ENCODE measurements around the gene RASA1. TPM values are rescaled to one million over a fixed set of nuclear protein-coding genes. Genes with fewer than 3 reads are reported as not detected.

The RASA1 gene
- total RNA-seq = 10 to 100 TPM; 13.5 to 21.9 (median 18.2) TPM
- polyA plus RNA-seq = 10 to 100 TPM in 1 of 2 donors, 1 to 10 TPM in 1; 5.7 to 15.2 TPM
- long read RNA-seq, donor 1, transcript RASA1-201 (25 exons, 3,752 nt) = major isoform, 12 of 19 reads
- long read RNA-seq, donor 1, partial matches to known transcripts = 4 of 19 reads
- long read RNA-seq, donor 1, other reads (novel, unspliced or antisense) = 3 of 19 reads
- long read RNA-seq, donor 2, partial matches to known transcripts = 2 of 7 reads
- long read RNA-seq, donor 2, other reads (novel, unspliced or antisense) = 1 of 7 reads
- long read RNA-seq, donor 3, transcript RASA1-201 (25 exons, 3,752 nt) = major isoform, 17 of 24 reads
- long read RNA-seq, donor 3, partial matches to known transcripts = 3 of 24 reads
- long read RNA-seq, donor 3, other reads (novel, unspliced or antisense) = 4 of 24 reads

GRCh38 chr5:87267574-87268125 lies at the start of gene RASA1:
Gene RASA1, plus strand, starts transcription at chr5:87267883. Its CDS starts 569 bp downstream, at chr5:87268452.
- ATAC-seq (peak; percentile 96 to 98 (median 98)), DNase-seq (peak; percentile 95 to 98 (median 96))
- H3K4me3 ChIP-seq = peak within 1 kb of the TSS; percentile 74 to 97 (median 90)
- peaks cover 0 to 5% (median 0%) of the 10 kb centered on the region in 9 donors for H3K36me3 ChIP-seq
- intact Hi-C loops (cut with DNase I) = loop anchor here in 8 of 10 donors (1.0 to 10.0 kb wide), 6 partner anchors 127 to 650 kb away; partner anchors contain the start of genes CCNH (in 6 of the 8) and COX7C (in 1 of the 8)
- no peaks in the 10 kb centered on the region for H3K27me3 ChIP-seq
- peak in 1 of 2 donors; percentile 92 for TF ChIP-seq POLR2A (IDR thresholded peaks at IDR 0.05)
- TF ChIP-seq, protein P1, sequence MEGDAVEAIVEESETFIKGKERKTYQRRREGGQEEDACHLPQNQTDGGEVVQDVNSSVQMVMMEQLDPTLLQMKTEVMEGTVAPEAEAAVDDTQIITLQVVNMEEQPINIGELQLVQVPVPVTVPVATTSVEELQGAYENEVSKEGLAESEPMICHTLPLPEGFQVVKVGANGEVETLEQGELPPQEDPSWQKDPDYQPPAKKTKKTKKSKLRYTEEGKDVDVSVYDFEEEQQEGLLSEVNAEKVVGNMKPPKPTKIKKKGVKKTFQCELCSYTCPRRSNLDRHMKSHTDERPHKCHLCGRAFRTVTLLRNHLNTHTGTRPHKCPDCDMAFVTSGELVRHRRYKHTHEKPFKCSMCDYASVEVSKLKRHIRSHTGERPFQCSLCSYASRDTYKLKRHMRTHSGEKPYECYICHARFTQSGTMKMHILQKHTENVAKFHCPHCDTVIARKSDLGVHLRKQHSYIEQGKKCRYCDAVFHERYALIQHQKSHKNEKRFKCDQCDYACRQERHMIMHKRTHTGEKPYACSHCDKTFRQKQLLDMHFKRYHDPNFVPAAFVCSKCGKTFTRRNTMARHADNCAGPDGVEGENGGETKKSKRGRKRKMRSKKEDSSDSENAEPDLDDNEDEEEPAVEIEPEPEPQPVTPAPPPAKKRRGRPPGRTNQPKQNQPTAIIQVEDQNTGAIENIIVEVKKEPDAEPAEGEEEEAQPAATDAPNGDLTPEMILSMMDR (IDR thresholded peaks at IDR 0.05) = no peak
- WGBS, 4 donors = 0 to 1% (median 1%) methylated on average over 46 of the region's 46 CpGs
- H3K9me3 ChIP-seq = no peaks in the 10 kb centered on the region
- peaks cover 0 to 43% (median 15%) of the 10 kb centered on the region in 12 donors for H3K4me1 ChIP-seq
- peak within 1 kb of the TSS; percentile 82 to 96 (median 92) for H3K27ac ChIP-seq

- H3K9me3 ChIP-seq = no peaks in the 10 kb centered on the region
- no peak overlapping the region for H3K27ac ChIP-seq
- intact Hi-C loops (cut with DNase I) = no loop called here
- no peaks in the 10 kb centered on the region for H3K27me3 ChIP-seq
- H3K4me3 ChIP-seq = no peak overlapping the region
- H3K4me1 ChIP-seq = no peaks in the 10 kb centered on the region
- no peaks in the 10 kb centered on the region for H3K36me3 ChIP-seq
- ATAC-seq (no peak), DNase-seq (no peak)
- TF ChIP-seq POLR2A (IDR thresholded peaks at IDR 0.05) = no peak
- TF ChIP-seq, protein P1 (IDR thresholded peaks at IDR 0.05) = no peak
- 79 to 93% (median 88%) methylated on average over 2 of the region's 2 CpGs for WGBS, 4 donors
Measured at GRCh38 chr5:87229780-87230179, 37.9 kb upstream of the RASA1 start.

DNA sequence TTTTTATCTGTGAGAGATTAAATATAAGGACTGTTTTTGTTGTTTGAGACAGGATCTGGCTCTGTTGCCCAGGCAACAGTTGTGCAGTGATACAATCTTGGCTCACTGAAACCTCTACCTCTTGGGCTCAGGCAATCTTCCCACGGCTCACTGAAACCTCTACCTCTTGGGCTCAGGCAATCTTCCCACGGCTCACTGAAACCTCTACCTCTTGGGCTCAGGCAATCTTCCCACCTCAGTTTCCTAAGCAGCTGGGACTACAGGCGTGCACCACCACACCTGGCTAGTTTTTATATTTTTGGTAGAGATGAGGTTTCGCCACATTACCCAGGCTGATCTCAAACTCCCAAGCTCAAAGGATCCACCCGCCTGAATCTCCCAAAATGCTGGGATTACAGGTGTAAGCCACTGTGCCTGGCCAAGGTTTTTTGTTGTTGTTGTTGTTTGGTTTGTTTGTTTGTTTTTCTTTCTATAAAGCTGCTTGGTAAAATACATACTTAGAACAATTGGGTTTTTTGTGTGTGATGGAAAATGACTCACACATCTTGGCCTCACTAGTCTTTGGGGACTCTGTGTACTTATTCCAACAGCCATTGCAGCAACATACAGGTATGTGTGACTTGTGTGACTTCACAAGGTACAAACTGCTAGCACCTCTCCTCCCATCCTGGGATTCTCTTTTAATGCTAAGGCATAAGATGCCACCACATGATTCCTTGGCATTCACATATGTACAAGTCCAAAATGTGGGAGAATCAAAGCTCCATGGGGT lies 36.5 kb upstream of the RASA1 start:
- no peak overlapping the region for H3K27ac ChIP-seq
- no peak for ATAC-seq
- TF ChIP-seq POLR2A (IDR thresholded peaks at IDR 0.05) = no peak
- TF ChIP-seq, protein P1 (IDR thresholded peaks at IDR 0.05) = no peak
- H3K4me3 ChIP-seq = no peak overlapping the region
- H3K27me3 ChIP-seq = no peaks in the 10 kb centered on the region
- no peaks in the 10 kb centered on the region for H3K9me3 ChIP-seq
- WGBS, 4 donors = 70 to 89% (median 77%) methylated on average over 5 of the region's 5 CpGs
- intact Hi-C loops (cut with DNase I) = no loop called here
- H3K4me1 ChIP-seq = no peaks in the 10 kb centered on the region
- no peak for DNase-seq
- H3K36me3 ChIP-seq = no peaks in the 10 kb centered on the region

GRCh38 chr5:87233143-87233542 lies 34.5 kb upstream of the RASA1 start:
- no peak for TF ChIP-seq POLR2A (IDR thresholded peaks at IDR 0.05)
- TF ChIP-seq, protein P1 (IDR thresholded peaks at IDR 0.05) = no peak
- WGBS, 4 donors = 82 to 96% (median 87%) methylated on average over 2 of the region's 2 CpGs
- Histone ChIP-seq H3K4me1 (no peaks in the 10 kb centered on the region), H3K27me3 (no peaks in the 10 kb centered on the region), H3K9me3 (no peaks in the 10 kb centered on the region), H3K4me3 (no peak overlapping the region), H3K27ac (no peak overlapping the region), H3K36me3 (no peaks in the 10 kb centered on the region)
- intact Hi-C loops (cut with DNase I) = no loop called here
- no peak for DNase-seq
- ATAC-seq = no peak
